Skeletal muscle satellite cell (primary cell): Measurements from ENCODE around the gene HACD4.
"Not testable (repeated sequence)": the region's sequence is repeated elsewhere in the genome, so short reads cannot be mapped to it uniquely, and the experiment has no call there.

Experiments
- H3K27me3 ChIP-seq: 2 replicates; pipeline ENCODE4 v1.7.0; 2013; ENCODE audit warnings: low read length; ENCODE audit not compliant: control insufficient read depth, insufficient read depth
- H3K36me3 ChIP-seq: 2 replicates; pipeline ENCODE4 v1.7.0; 2013; ENCODE audit warnings: mild to moderate bottlenecking, control low read depth, low read length; ENCODE audit not compliant: insufficient read depth
- H3K4me1 ChIP-seq: 2 replicates; pipeline ENCODE4 v1.7.0; 2013; ENCODE audit warnings: low read length; ENCODE audit not compliant: control insufficient read depth, insufficient read depth
- H3K4me2 ChIP-seq: 2 replicates; pipeline ENCODE4 v1.7.0; 2013; ENCODE audit warnings: mild to moderate bottlenecking, low read length
- H3K4me3 ChIP-seq: 2 replicates; pipeline ENCODE4 v1.7.0; 2013; ENCODE audit warnings: low read length
- H3K9ac ChIP-seq: 2 replicates; pipeline ENCODE4 v1.7.0; 2013; ENCODE audit warnings: mild to moderate bottlenecking, low read depth, low read length, moderate library complexity
- H3K9me3 ChIP-seq: replicated peaks from 2 replicates; pipeline ENCODE4 v1.7.0; 2013; ENCODE audit warnings: mild to moderate bottlenecking, control low read depth, low read length

Gene HACD4

GRCh38 chr9:20985851-20986600 lies 45.4 kb downstream of the HACD4 start:
- Histone ChIP-seq H3K9me3 (no peaks in the 10 kb centered on the region), H3K4me1 (peaks cover 19% of the 10 kb centered on the region), H3K27me3 (no peaks in the 10 kb centered on the region), H3K4me3 (no peak overlapping the region), H3K9ac (no peak overlapping the region), H3K4me2 (no peak overlapping the region), H3K36me3 (peaks cover 15% of the 10 kb centered on the region)

DNA sequence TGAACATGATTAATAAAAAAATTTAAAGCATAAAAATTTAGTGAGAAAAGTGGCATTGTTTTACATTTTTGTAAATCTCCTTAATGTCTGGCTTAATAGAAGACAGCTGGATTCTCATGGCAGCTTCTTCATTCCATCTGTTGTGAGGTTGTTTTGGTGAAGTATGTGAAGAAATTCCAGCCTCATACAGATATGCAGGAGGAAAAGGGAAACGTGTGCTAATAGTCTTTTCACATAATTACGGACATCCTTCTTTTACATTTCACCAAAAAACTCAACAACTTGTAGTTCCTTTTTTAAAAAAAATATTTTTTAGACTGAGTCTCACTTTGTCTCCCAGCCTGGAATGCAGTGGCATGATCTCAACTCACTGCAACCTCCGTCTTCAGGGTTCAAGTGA lies 46.9 kb downstream of the HACD4 start:
- Histone ChIP-seq H3K4me3 (no peak overlapping the region), H3K4me1 (peaks cover 29% of the 10 kb centered on the region), H3K4me2 (no peak overlapping the region), H3K27me3 (no peaks in the 10 kb centered on the region), H3K9ac (no peak overlapping the region), H3K9me3 (no peaks in the 10 kb centered on the region), H3K36me3 (peaks cover 7% of the 10 kb centered on the region)

GRCh38 chr9:20981486-20981885 lies 50.0 kb downstream of the HACD4 start:
- peak overlapping the region; percentile 11 for H3K4me3 ChIP-seq
- H3K27me3 ChIP-seq: no peaks in the 10 kb centered on the region
- H3K9ac ChIP-seq: no peak overlapping the region
- H3K36me3 ChIP-seq: peaks cover under 1% of the 10 kb centered on the region
- no peaks in the 10 kb centered on the region for H3K9me3 ChIP-seq
- peaks cover 24% of the 10 kb centered on the region for H3K4me1 ChIP-seq
- peak overlapping the region; percentile 47 for H3K4me2 ChIP-seq

DNA sequence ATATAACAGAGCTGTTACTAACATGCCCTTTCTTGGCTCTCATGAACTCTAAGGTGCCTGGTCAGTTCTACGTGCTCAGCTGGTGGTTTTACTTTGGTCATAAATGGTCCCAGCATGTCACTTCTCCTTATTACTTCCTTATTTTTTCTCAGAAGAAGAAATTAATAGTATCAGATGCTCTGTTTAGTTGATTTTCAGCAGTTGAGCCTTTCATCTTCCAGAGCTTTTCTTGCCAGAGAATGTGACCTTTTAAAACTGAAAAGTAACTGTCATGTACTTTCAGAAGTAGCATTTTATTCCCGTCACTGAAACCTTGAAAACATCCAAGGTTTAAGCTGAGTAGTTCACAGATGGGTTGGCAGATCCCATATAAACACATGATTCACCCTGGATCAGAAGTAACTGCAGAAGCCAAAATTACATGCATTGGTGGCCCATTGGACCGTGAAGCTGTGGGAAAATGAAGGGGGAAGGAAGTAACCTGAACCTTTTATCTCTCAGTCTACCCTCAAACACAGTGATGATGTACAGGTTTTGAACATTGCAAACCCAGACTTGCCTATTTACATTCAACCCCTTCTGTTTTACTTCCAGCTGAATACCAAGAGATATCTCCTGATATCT lies 50.5 kb downstream of the HACD4 start:
- H3K4me2 ChIP-seq: peak overlapping the region; percentile 47
- H3K9me3 ChIP-seq: no peaks in the 10 kb centered on the region
- no peaks in the 10 kb centered on the region for H3K27me3 ChIP-seq
- H3K4me3 ChIP-seq: peak overlapping the region; percentile 11
- peaks cover 24% of the 10 kb centered on the region for H3K4me1 ChIP-seq
- H3K36me3 ChIP-seq: no peaks in the 10 kb centered on the region
- H3K9ac ChIP-seq: peak overlapping the region; percentile 5

- no peaks in the 10 kb centered on the region for H3K36me3 ChIP-seq
- peaks cover 24% of the 10 kb centered on the region for H3K4me1 ChIP-seq
- no peaks in the 10 kb centered on the region for H3K9me3 ChIP-seq
- no peak overlapping the region for H3K4me3 ChIP-seq
- H3K9ac ChIP-seq: no peak overlapping the region
- H3K4me2 ChIP-seq: no peak overlapping the region
- no peaks in the 10 kb centered on the region for H3K27me3 ChIP-seq
Observed at GRCh38 chr9:20978249-20978648, 53.2 kb downstream of the HACD4 start.

DNA sequence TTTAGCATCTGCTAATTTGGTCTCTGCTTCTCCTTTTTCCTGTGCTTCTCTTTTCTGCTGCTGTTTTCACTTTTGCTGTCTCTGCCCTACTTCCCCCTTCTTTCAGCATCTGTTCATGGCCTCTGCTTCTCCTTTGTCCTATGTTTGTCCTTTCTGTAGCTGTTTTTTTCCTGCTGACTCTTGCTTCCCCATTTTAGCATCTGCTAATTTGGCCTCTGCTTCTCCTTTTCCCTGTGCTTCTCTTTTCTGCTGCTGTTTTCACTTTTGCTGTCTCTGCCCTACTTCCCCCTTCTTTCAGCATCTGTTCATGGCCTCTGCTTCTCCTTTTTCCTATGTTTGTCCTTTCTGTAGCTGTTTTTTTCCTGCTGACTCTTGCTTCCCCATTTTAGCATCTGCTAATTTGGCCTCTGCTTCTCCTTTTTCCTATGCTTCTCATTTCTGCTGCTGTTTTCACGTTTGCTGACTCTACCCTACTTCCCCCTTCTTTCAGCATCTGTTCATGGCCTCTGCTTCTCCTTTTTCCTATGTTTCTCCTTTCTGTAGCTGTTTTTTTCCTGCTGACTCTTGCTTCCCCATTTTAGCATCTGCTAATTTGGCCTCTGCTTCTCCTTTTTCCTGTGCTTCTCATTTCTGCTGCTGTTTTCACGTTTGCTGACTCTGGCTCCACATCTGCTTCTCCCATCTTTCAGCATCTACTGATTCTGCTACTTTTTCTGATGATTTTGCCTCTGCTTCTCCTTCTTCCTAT lies 57.1 kb downstream of the HACD4 start:
- H3K27me3 ChIP-seq, H3K4me3 ChIP-seq, H3K9ac ChIP-seq, H3K4me2 ChIP-seq, H3K36me3 ChIP-seq, H3K4me1 ChIP-seq, H3K9me3 ChIP-seq: not testable (repeated sequence)

DNA sequence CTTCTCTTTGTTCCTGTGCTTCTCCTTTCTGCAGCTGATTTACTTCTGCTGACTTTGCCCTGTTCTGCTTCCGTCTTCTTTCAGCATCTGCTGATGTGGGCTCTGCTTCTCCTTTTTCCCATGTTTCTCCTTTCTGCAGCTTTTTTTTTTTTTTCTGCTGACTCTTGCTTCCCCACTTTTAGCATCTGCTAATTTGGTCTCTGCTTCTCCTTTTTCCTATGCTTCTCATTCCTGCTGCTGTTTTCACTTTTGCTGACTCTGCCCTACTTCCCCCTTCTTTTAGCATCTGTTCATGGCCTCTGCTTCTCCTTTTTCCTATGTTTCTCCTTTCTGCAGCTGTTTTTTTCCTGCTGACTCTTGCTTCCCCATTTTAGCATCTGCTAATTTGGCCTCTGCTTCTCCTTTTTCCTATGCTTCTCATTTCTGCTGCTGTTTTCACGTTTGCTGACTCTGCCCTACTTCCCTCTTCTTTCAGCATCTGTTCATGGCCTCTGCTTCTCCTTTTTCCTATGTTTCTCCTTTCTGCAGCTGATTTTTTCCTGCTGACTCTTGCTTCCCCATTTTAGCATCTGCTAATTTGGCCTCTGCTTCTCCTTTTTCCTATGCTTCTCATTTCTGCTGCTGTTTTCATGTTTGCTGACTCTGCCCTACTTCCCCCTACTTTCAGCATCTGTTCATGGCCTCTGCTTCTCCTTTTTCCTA lies 58.0 kb downstream of the HACD4 start:
- not testable (repeated sequence) for H3K4me1 ChIP-seq, H3K9me3 ChIP-seq, H3K4me2 ChIP-seq, H3K27me3 ChIP-seq, H3K4me3 ChIP-seq, H3K9ac ChIP-seq, H3K36me3 ChIP-seq

DNA sequence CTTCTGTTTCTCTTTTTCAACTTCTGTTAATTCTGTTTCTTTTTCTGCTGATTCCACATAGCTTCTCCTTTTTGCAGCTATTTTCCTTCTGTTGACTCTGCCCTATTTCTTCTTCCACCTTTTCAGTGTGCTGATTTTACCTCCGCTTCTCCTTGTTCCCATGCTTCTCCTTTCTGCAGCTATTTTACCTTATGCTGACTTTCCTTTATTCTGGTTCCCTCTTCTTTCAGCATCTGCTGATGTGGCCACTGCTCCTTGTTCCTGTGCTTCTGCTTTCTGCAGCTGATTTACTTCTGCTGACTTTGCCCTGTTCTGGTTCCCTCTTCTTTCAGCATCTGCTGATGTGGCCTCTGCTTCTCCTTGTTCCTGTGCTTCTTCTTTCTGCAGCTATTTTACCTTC lies 58.8 kb downstream of the HACD4 start:
- no peak overlapping the region for H3K9ac ChIP-seq
- no peaks in the 10 kb centered on the region for H3K9me3 ChIP-seq
- H3K4me1 ChIP-seq: no peaks in the 10 kb centered on the region
- H3K4me3 ChIP-seq: no peak overlapping the region
- H3K4me2 ChIP-seq: no peak overlapping the region
- peaks cover 4% of the 10 kb centered on the region for H3K36me3 ChIP-seq
- no peaks in the 10 kb centered on the region for H3K27me3 ChIP-seq

DNA sequence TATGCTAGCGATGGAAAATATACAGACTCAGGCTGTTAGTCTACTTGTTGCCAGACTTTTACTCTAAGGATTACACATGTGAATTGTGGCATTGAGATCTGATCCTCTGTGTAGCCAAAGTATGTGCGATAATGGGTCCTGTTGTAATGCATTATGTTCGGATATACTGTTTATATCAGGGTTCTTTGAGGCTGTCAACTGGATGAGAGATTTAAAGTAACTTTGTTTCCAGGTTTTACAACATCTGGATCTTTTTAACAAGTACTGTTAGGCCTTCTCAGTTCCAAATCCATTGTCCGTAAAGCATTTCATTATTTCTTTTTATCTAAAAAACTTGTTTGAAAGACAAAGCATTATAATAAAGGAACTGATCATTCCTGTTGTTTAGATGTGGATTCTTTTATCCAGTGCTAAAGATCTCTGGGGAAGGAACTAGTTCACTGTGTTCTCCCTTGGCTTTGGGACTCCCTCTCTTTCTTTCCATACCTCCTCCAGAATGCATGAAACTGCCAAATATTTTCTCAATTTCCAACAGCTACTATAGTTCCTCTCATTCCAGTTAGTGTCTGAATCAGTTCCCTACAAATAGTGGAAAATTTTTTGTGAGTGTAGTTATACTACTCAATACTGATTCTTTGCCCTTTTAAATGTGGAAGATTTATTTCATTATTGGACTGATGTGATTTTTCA lies 68.8 kb downstream of the HACD4 start:
- Histone ChIP-seq H3K4me2 (no peak overlapping the region), H3K4me3 (no peak overlapping the region), H3K9ac (no peak overlapping the region), H3K27me3 (no peaks in the 10 kb centered on the region), H3K36me3 (peaks cover 3% of the 10 kb centered on the region), H3K4me1 (no peaks in the 10 kb centered on the region), H3K9me3 (no peaks in the 10 kb centered on the region)

- no peaks in the 10 kb centered on the region for H3K27me3 ChIP-seq
- no peaks in the 10 kb centered on the region for H3K4me1 ChIP-seq
- no peaks in the 10 kb centered on the region for H3K9me3 ChIP-seq
- H3K4me2 ChIP-seq: no peak overlapping the region
- H3K4me3 ChIP-seq: no peak overlapping the region
- peaks cover 19% of the 10 kb centered on the region for H3K36me3 ChIP-seq
- H3K9ac ChIP-seq: no peak overlapping the region
Observed at GRCh38 chr9:20950707-20951106, 80.7 kb downstream of the HACD4 start.
